ENCODE measurements around the gene IGSF6.

DNA sequence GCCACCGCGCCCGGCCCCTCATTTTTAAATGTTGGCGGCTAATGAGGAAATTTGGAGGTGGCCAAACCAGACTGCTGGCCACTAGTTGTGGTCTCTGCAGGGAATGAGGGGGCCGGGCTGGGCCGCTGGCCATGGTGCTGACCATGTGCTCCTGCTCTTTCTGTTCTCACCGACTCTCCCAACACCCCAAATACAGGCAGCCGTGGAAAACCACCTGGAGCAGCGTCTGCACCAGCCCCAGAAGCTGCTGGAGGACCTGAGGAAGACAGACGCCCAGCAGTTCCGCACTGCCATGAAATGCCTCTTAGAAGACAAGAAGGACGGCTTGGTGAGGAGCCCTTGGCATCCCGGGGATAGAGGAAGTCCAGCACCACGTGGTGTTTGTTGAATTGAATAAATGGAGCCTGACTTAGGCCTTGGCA, 32.6 kb upstream of the IGSF6 start:
- TF ChIP-seq, protein P1, sequence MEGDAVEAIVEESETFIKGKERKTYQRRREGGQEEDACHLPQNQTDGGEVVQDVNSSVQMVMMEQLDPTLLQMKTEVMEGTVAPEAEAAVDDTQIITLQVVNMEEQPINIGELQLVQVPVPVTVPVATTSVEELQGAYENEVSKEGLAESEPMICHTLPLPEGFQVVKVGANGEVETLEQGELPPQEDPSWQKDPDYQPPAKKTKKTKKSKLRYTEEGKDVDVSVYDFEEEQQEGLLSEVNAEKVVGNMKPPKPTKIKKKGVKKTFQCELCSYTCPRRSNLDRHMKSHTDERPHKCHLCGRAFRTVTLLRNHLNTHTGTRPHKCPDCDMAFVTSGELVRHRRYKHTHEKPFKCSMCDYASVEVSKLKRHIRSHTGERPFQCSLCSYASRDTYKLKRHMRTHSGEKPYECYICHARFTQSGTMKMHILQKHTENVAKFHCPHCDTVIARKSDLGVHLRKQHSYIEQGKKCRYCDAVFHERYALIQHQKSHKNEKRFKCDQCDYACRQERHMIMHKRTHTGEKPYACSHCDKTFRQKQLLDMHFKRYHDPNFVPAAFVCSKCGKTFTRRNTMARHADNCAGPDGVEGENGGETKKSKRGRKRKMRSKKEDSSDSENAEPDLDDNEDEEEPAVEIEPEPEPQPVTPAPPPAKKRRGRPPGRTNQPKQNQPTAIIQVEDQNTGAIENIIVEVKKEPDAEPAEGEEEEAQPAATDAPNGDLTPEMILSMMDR (IDR thresholded peaks at IDR 0.05) = no peak
- TF ChIP-seq EZH2 (IDR thresholded peaks at IDR 0.05; ENCODE audit: borderline replicate concordance, insufficient read depth, low read depth, low read length, poor library complexity, severe bottlenecking) = no peak

Measured in B cell (primary cell).